HG03097 (cell line): ENCODE measurements around the gene TTC7B.

Experiments
- ATAC-seq: cut with Tn5 transposase; IDR thresholded peaks from one replicate; pipeline ENCODE4 v1.9.1; 2021; ENCODE audit not compliant: unreplicated experiment, low FRiP score

Gene TTC7B

GRCh38 chr14:90553921-90554336 lies 262.3 kb downstream of the TTC7B start:
- no peak for ATAC-seq

GRCh38 chr14:90553298-90553920 lies 262.8 kb downstream of the TTC7B start:
- ATAC-seq = no peak

GRCh38 chr14:90552465-90553297 lies 263.5 kb downstream of the TTC7B start:
- no peak for ATAC-seq

GRCh38 chr14:90551733-90552464 lies 264.3 kb downstream of the TTC7B start:
- ATAC-seq = no peak

- ATAC-seq = no peak
Observed at GRCh38 chr14:90551070-90551704, 265.0 kb downstream of the TTC7B start.

GRCh38 chr14:90549794-90550641 lies 266.2 kb downstream of the TTC7B start:
- ATAC-seq = no peak

- no peak for ATAC-seq
Observed at GRCh38 chr14:90548455-90548854, 267.8 kb downstream of the TTC7B start.

- ATAC-seq = no peak
Observed at GRCh38 chr14:90547968-90548367, 268.3 kb downstream of the TTC7B start.

- ATAC-seq = no peak
Observed at GRCh38 chr14:90547250-90547649, 269.0 kb downstream of the TTC7B start.

- ATAC-seq = no peak
Observed at GRCh38 chr14:90546767-90547166, 269.5 kb downstream of the TTC7B start.

- no peak for ATAC-seq
Observed at GRCh38 chr14:90545966-90546751, 270.1 kb downstream of the TTC7B start.

- ATAC-seq = no peak
Observed at GRCh38 chr14:90545382-90545781, 270.8 kb downstream of the TTC7B start.

- ATAC-seq = no peak
Observed at GRCh38 chr14:90544971-90545370, 271.3 kb downstream of the TTC7B start.

- no peak for ATAC-seq
Observed at GRCh38 chr14:90544566-90544965, 271.7 kb downstream of the TTC7B start.

GRCh38 chr14:90543876-90544275 lies 272.4 kb downstream of the TTC7B start:
- ATAC-seq = no peak

- no peak for ATAC-seq
Observed at GRCh38 chr14:90541076-90541634, 275.1 kb downstream of the TTC7B start.

- no peak for ATAC-seq
Observed at GRCh38 chr14:90540437-90540836, 275.8 kb downstream of the TTC7B start.

- ATAC-seq = no peak
Observed at GRCh38 chr14:90539996-90540395, 276.2 kb downstream of the TTC7B start.

- no peak for ATAC-seq
Observed at GRCh38 chr14:90539496-90539775, 276.8 kb downstream of the TTC7B start.
